HAP-1 (cell line): ENCODE measurements around the gene BAG3.

Source experiments
- DNase-seq, 2 experiments: peaks; one replicate each; pipeline ENCODE4 v3.0.0-alpha.2; 2016 to 2020; ENCODE audit warnings: low spot score in 2 of 2
- H3K27me3 ChIP-seq: fragments of 250-450 bp; sonication (Bioruptor Pico); 2 replicates; pipeline ENCODE4 v1.5.1; 2020; ENCODE audit warnings: low read depth, mild to moderate bottlenecking, moderate library complexity
- H3K36me3 ChIP-seq: fragments of 250-450 bp; sonication (Bioruptor Pico); replicated peaks from 2 replicates; pipeline ENCODE4 v1.5.1; 2020; ENCODE audit warnings: mild to moderate bottlenecking
- H3K4me1 ChIP-seq: fragments of 250-450 bp; sonication (Bioruptor Pico); 2 replicates; pipeline ENCODE4 v1.5.1; 2020; ENCODE audit warnings: mild to moderate bottlenecking
- H3K4me3 ChIP-seq: fragments of 250-450 bp; sonication (Bioruptor Pico); 2 replicates; pipeline ENCODE4 v1.5.1; 2020; ENCODE audit warnings: mild to moderate bottlenecking, moderate library complexity
- H3K9me3 ChIP-seq: fragments of 250-450 bp; sonication (Bioruptor Pico); 2 replicates; pipeline ENCODE4 v1.5.1; 2020; ENCODE audit warnings: mild to moderate bottlenecking, moderate library complexity
- in situ Hi-C: fragments of 300-500 bp; cut with MboI; formaldehyde crosslinking; loops from 3 replicates; pipeline ENCODE4 v1.14.3; 2020; ENCODE audit warnings: low sequenced_read_pairs, inconsistent platforms, mixed read lengths

BAG3 gene

GRCh38 chr10:119725828-119726675 lies 74.9 kb downstream of the BAG3 start, which contains the start of gene INPP5F:
TSS of gene INPP5F (plus strand) at chr10:119726050. CDS start at chr10:119726263, 213 bp downstream.
- Histone ChIP-seq H3K4me3 (peak within 1 kb of the TSS; percentile 51), H3K27me3 (no peaks in the 10 kb centered on the region), H3K4me1 (peaks cover 41% of the 10 kb centered on the region), H3K36me3 (no peaks in the 10 kb centered on the region), H3K9me3 (no peaks in the 10 kb centered on the region)
- DNase-seq, result peak; percentile 99 to 100
- in situ Hi-C loops, result no loop called here

- no peaks in the 10 kb centered on the region for H3K9me3 ChIP-seq
- H3K4me1 ChIP-seq, result peaks cover 41% of the 10 kb centered on the region
- in situ Hi-C loops, result no loop called here
- DNase-seq, result no peak
- no peaks in the 10 kb centered on the region for H3K27me3 ChIP-seq
- peak overlapping the region; percentile 51 for H3K4me3 ChIP-seq
- H3K36me3 ChIP-seq, result no peaks in the 10 kb centered on the region
Measured at GRCh38 chr10:119726676-119727261, 75.6 kb downstream of the BAG3 start.
